Gastrocnemius medialis (tissue), 4 donors: ENCODE results near the gene RETN. TPM values are rescaled to one million over a fixed set of nuclear protein-coding genes. Genes with fewer than 3 reads are reported as not detected.

ENCODE experiments used
- ATAC-seq, 2 donors: fragments of 150-250 bp; one replicate each; pipeline ENCODE4 v1.9.1; 2016
- DNase-seq, 2 donors: peaks; one replicate each; pipeline ENCODE4 v3.0.0-alpha.2; 2019
- H3K27ac ChIP-seq, 4 donors: fragments of 200-600 bp; sonication (generic); 1 replicate in 1 of 4; 2 replicates in 3 of 4; pipeline ENCODE4 v1.5.1; 2016 to 2018; ENCODE audit warnings: mild to moderate bottlenecking in 2 of 4, moderate library complexity in 1 of 4
- H3K27me3 ChIP-seq, 3 donors: fragments of 200-600 bp; sonication (generic) in 2 of 3; 1 replicate in 1 of 3; 2 replicates in 2 of 3; pipeline versions ENCODE4 v1.5.1 to v1.6.0; 2016 to 2019; ENCODE audit warnings: mild to moderate bottlenecking in 1 of 3, moderate library complexity in 1 of 3
- H3K36me3 ChIP-seq, 2 donors: fragments of 200-600 bp; sonication (generic) in 1 of 2; one replicate each; pipeline ENCODE4 v1.5.1; 2017 to 2018
- H3K4me1 ChIP-seq, 2 donors: fragments of 200-600 bp; sonication (generic) in 1 of 2; one replicate each; pipeline ENCODE4 v1.5.1; 2016 to 2017; ENCODE audit warnings: mild to moderate bottlenecking in 2 of 2
- H3K4me3 ChIP-seq, 4 donors: fragments of 200-600 bp; sonication (generic) in 3 of 4; 1 replicate in 1 of 4; 2 replicates in 3 of 4; pipeline ENCODE4 v1.5.1; 2016 to 2019; ENCODE audit warnings: mild to moderate bottlenecking in 2 of 4
- H3K9me3 ChIP-seq, 3 donors: fragments of 200-600 bp; sonication (generic) in 2 of 3; 1 replicate in 1 of 3; 2 replicates in 2 of 3; pipeline ENCODE4 v1.5.1; 2016 to 2019
- CTCF ChIP-seq, 5 experiments: fragments of 450-650 bp in 3 of 5; fragments of 200-600 bp in 2 of 5; sonication (generic) in 2 of 5; IDR thresholded peaks in 4 of 5; conservative IDR thresholded peaks in 1 of 5; 1 replicate in 4 of 5; 2 replicates in 1 of 5; pipeline ENCODE4 v1.5.1; 2016 to 2019; ENCODE audit warnings: antibody characterized with exemption in 5 of 5, mild to moderate bottlenecking in 3 of 5, moderate library complexity in 3 of 5
- POLR2A ChIP-seq, 2 donors: fragments of 450-650 bp; IDR thresholded peaks; one replicate each; pipeline ENCODE4 v1.6.1; 2017; ENCODE audit warnings: antibody characterized with exemption in 2 of 2, mild to moderate bottlenecking in 2 of 2, moderate library complexity in 2 of 2
- in situ Hi-C, 4 donors: fragments of 200-750 bp; cut with MboI; loops; one replicate each; pipeline versions ENCODE4 v1.15.0 to v1.8.0; 2017; ENCODE audit warnings: low sequenced_read_pairs in 4 of 4
- intact Hi-C: fragments of 100-400 bp; cut with DNase I; formaldehyde crosslinking; loops from one replicate; pipeline ENCODE4 v1.15.1; 2023; ENCODE audit warnings: low total_unique reads
- total RNA-seq, 4 donors: library from RNA; depleted of rRNA; stranded (reverse); fragments of >200 nt; gene quantifications; one replicate each; pipeline versions ENCODE4 v1.1.0 to v1.2.3, GENCODE V29; 2016

RETN gene
- total RNA-seq, 4 donors from 2014 or later = 1.2 TPM; not detected in 3

- intact Hi-C loops = no loop called here
- no peak overlapping the region for H3K4me3 ChIP-seq
- H3K9me3 ChIP-seq = peaks cover 0 to 6% (median 0%) of the 10 kb centered on the region in 3 donors
- no peaks in the 10 kb centered on the region for H3K27me3 ChIP-seq
- no peak for DNase-seq
- H3K36me3 ChIP-seq = no peaks in the 10 kb centered on the region
- H3K4me1 ChIP-seq = no peaks in the 10 kb centered on the region
- no peak overlapping the region for H3K27ac ChIP-seq
- in situ Hi-C loops = no loop called here
- TF ChIP-seq POLR2A (IDR thresholded peaks at IDR 0.05) = no peak
- TF ChIP-seq CTCF (IDR thresholded peaks at IDR 0.05 in 4 of 5, conservative IDR thresholded peaks at IDR 0.05 in 1 of 5) = no peak
- no peak for ATAC-seq
These were observed 46.8 kb downstream of the RETN start for GRCh38 chr19:7715671-7716070.

GRCh38 chr19:7716762-7717161, 47.9 kb downstream of the RETN start:
- in situ Hi-C loops (no loop called here), intact Hi-C loops (no loop called here)
- Histone ChIP-seq H3K4me1 (no peaks in the 10 kb centered on the region), H3K27ac (no peak overlapping the region), H3K4me3 (no peak overlapping the region), H3K27me3 (no peaks in the 10 kb centered on the region), H3K9me3 (peaks cover 0 to 6% (median 0%) of the 10 kb centered on the region in 3 donors), H3K36me3 (no peaks in the 10 kb centered on the region)
- DNase-seq = no peak
- TF ChIP-seq CTCF (IDR thresholded peaks at IDR 0.05 in 4 of 5, conservative IDR thresholded peaks at IDR 0.05 in 1 of 5) (no peak), POLR2A (IDR thresholded peaks at IDR 0.05) (no peak)
- no peak for ATAC-seq

GRCh38 chr19:7718668-7719067, 49.8 kb downstream of the RETN start:
- H3K27me3 ChIP-seq = no peaks in the 10 kb centered on the region
- no peak for TF ChIP-seq CTCF (IDR thresholded peaks at IDR 0.05 in 4 of 5, conservative IDR thresholded peaks at IDR 0.05 in 1 of 5)
- no peak for TF ChIP-seq POLR2A (IDR thresholded peaks at IDR 0.05)
- in situ Hi-C loops (no loop called here), intact Hi-C loops (no loop called here)
- no peak overlapping the region for H3K27ac ChIP-seq
- no peak overlapping the region for H3K4me3 ChIP-seq
- H3K9me3 ChIP-seq = peaks cover 0 to 6% (median 0%) of the 10 kb centered on the region in 3 donors
- no peak for DNase-seq
- H3K36me3 ChIP-seq = no peaks in the 10 kb centered on the region
- no peak for ATAC-seq
- no peaks in the 10 kb centered on the region for H3K4me1 ChIP-seq

Other genes with a start within 250 kb of the RETN start
- 1 to 10 TPM in 2 of 4 donors, under 1 TPM in 1, not detected in 1; 0.51 to 1.4 (median 1.1) TPM for gene PEX11G, start 180.0 kb upstream of the RETN start, total RNA-seq
- 100 to 1,000 TPM in 2 of 4 donors, 10 to 100 TPM in 2; 69.8 to 139 (median 116) TPM for gene ZNF358, start 152.9 kb upstream of the RETN start, total RNA-seq
- gene MCOLN1, start 146.4 kb upstream of the RETN start, total RNA-seq = 10 to 100 TPM in 3 of 4 donors, 1 to 10 TPM in 1; 9.2 to 13.6 (median 11.5) TPM
- gene PNPLA6, start 133.3 kb upstream of the RETN start, total RNA-seq = 100 to 1,000 TPM in 1 of 4 donors, 10 to 100 TPM in 3; 61.4 to 101 (median 75.1) TPM
- under 1 TPM in 2 of 4 donors, not detected in 2; 0.15 to 0.16 TPM for gene CAMSAP3, start 73.2 kb upstream of the RETN start, total RNA-seq
- gene XAB2, start 39.5 kb upstream of the RETN start, total RNA-seq = 10 to 100 TPM; 29.6 to 51.2 (median 31.1) TPM
- 10 to 100 TPM in 3 of 4 donors, 1 to 10 TPM in 1; 9.5 to 15.1 (median 12.9) TPM for gene PET100, start 39.3 kb upstream of the RETN start, total RNA-seq
- gene PCP2, start 35.3 kb upstream of the RETN start, total RNA-seq = not detected
- 1 to 10 TPM in 3 of 4 donors, under 1 TPM in 1; 0.87 to 3.7 (median 2.8) TPM for gene STXBP2, start 31.9 kb upstream of the RETN start, total RNA-seq
- 1 to 10 TPM in 1 of 4 donors, under 1 TPM in 1, not detected in 2; 0.16 to 1.2 TPM for gene MCEMP1, start 8.0 kb downstream of the RETN start, total RNA-seq
- 100 to 1,000 TPM; 109 to 146 (median 126) TPM for gene TRAPPC5, start 11.8 kb downstream of the RETN start, total RNA-seq
- not detected for gene FCER2, start 33.1 kb downstream of the RETN start, total RNA-seq
- under 1 TPM in 1 of 4 donors, not detected in 3; 0.86 TPM for gene CLEC4G, start 63.1 kb downstream of the RETN start, total RNA-seq
- gene CD209, start 78.5 kb downstream of the RETN start, total RNA-seq = 1 to 10 TPM in 3 of 4 donors, under 1 TPM in 1; 0.56 to 1.3 (median 1.0) TPM
- not detected for gene CLEC4M, start 94.2 kb downstream of the RETN start, total RNA-seq
- gene EVI5L, start 161.2 kb downstream of the RETN start, total RNA-seq = 10 to 100 TPM; 17.5 to 24.6 (median 20.4) TPM
- not detected for gene PRR36, start 205.3 kb downstream of the RETN start, total RNA-seq
- 1 to 10 TPM in 1 of 4 donors, not detected in 3; 2.1 TPM for gene LRRC8E, start 219.5 kb downstream of the RETN start, total RNA-seq
- gene MAP2K7, start 234.8 kb downstream of the RETN start, total RNA-seq = 10 to 100 TPM; 17.7 to 41.7 (median 32.9) TPM
- gene TGFBR3L, start 245.8 kb downstream of the RETN start, total RNA-seq = 1 to 10 TPM in 2 of 4 donors, under 1 TPM in 1, not detected in 1; 0.62 to 2.6 (median 1.5) TPM